Mesothelial cell of epicardium (in vitro differentiated cells): ENCODE data around the gene PDE4B. TPM values are rescaled to one million over a fixed set of nuclear protein-coding genes. Genes with fewer than 3 reads are reported as not detected.

Experiments used
- DNase-seq, 2 experiments: peaks; one replicate each; pipeline ENCODE4 v3.0.0; 2021; ENCODE audit warnings: low spot score in 2 of 2; ENCODE audit not compliant: unreplicated experiment in 2 of 2
- H3K27ac Mint-ChIP-seq: 2 replicates; pipeline ENCODE4 v1.8.0; 2021; ENCODE audit warnings: mixed read lengths
- H3K27me3 Mint-ChIP-seq: 2 replicates; pipeline ENCODE4 v1.8.0; 2021; ENCODE audit warnings: low read depth, mixed read lengths
- H3K36me3 Mint-ChIP-seq: 2 replicates; pipeline ENCODE4 v1.8.0; 2021; ENCODE audit warnings: mixed read lengths
- H3K4me1 Mint-ChIP-seq: 2 replicates; pipeline ENCODE4 v1.8.0; 2021; ENCODE audit warnings: mixed read lengths
- H3K4me3 Mint-ChIP-seq: 2 replicates; pipeline ENCODE4 v1.8.0; 2021; ENCODE audit warnings: mild to moderate bottlenecking, moderate library complexity, mixed read lengths
- H3K9me3 Mint-ChIP-seq: 2 replicates; pipeline ENCODE4 v1.8.0; 2021; ENCODE audit warnings: mixed read lengths
- total RNA-seq: library from RNA; stranded (reverse); gene quantifications from 3 replicates; pipeline ENCODE4 v1.2.1, GENCODE V29; 2021
- TF ChIP-seq, protein P1 (sequence below): fragments of 200-600 bp; sonication (generic); IDR thresholded peaks from one replicate; pipeline ENCODE4 v1.5.0; 2021; ENCODE audit warnings: antibody characterized with exemption; ENCODE audit not compliant: unreplicated experiment

Gene PDE4B
- total RNA-seq, 1 donor from 2014 or later, result 22.3 TPM

DNA sequence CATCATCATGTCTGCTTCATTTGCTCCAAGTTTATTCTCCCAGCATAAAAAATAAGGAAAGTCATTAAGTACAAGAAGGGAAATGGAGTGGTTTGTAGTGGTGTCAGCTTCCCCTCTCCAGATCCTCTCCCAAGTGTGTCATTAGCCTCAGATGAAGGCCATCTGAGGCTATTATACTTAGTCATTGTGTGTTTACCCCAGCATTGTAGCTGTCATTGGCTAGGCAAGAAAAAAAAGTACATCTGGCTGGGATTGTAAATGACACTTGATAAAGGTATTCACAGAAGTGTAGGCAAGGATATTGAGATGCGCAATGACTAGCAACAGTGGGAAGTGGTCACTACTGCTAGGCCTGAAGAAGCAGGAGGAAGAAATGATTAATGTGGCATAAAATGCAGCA, 424.3 kb downstream of the PDE4B start:
- Mint-ChIP-seq H3K4me3 (no peak overlapping the region), H3K27ac (no peak overlapping the region), H3K36me3 (no peaks in the 10 kb centered on the region), H3K27me3 (peaks cover 3% of the 10 kb centered on the region), H3K9me3 (peaks cover 5% of the 10 kb centered on the region), H3K4me1 (peaks cover 5% of the 10 kb centered on the region)
- DNase-seq, result no peak
- TF ChIP-seq, protein P1, sequence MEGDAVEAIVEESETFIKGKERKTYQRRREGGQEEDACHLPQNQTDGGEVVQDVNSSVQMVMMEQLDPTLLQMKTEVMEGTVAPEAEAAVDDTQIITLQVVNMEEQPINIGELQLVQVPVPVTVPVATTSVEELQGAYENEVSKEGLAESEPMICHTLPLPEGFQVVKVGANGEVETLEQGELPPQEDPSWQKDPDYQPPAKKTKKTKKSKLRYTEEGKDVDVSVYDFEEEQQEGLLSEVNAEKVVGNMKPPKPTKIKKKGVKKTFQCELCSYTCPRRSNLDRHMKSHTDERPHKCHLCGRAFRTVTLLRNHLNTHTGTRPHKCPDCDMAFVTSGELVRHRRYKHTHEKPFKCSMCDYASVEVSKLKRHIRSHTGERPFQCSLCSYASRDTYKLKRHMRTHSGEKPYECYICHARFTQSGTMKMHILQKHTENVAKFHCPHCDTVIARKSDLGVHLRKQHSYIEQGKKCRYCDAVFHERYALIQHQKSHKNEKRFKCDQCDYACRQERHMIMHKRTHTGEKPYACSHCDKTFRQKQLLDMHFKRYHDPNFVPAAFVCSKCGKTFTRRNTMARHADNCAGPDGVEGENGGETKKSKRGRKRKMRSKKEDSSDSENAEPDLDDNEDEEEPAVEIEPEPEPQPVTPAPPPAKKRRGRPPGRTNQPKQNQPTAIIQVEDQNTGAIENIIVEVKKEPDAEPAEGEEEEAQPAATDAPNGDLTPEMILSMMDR, result no peak

DNA sequence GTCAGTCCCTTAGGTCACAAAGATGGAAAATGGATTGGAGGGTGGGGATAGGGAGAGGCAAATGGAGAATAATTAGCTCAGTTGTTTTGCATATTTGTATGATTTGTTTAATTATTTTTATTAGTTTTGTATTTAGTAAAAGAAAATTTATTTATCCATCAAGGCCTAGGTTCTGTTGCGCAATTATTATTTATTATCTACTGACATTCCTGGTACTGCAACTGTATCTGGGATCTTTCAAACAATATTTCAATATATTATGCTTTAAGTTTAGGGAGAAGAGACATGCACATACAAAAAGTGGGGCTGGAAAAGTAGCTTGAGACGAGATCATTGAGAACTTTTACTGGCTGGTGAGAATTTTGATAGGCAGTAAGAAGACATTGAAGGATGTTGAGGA, 424.9 kb downstream of the PDE4B start:
- peaks cover 5% of the 10 kb centered on the region for H3K4me1 Mint-ChIP-seq
- no peak overlapping the region for H3K4me3 Mint-ChIP-seq
- TF ChIP-seq, protein P1, result no peak
- H3K36me3 Mint-ChIP-seq, result no peaks in the 10 kb centered on the region
- peaks cover 5% of the 10 kb centered on the region for H3K9me3 Mint-ChIP-seq
- no peak for DNase-seq
- peaks cover 5% of the 10 kb centered on the region for H3K27me3 Mint-ChIP-seq
- H3K27ac Mint-ChIP-seq, result no peak overlapping the region

GRCh38 chr1:66220477-66220876, 427.8 kb downstream of the PDE4B start:
- no peak overlapping the region for H3K4me3 Mint-ChIP-seq
- TF ChIP-seq, protein P1, result no peak
- H3K27me3 Mint-ChIP-seq, result peaks cover 23% of the 10 kb centered on the region

DNA sequence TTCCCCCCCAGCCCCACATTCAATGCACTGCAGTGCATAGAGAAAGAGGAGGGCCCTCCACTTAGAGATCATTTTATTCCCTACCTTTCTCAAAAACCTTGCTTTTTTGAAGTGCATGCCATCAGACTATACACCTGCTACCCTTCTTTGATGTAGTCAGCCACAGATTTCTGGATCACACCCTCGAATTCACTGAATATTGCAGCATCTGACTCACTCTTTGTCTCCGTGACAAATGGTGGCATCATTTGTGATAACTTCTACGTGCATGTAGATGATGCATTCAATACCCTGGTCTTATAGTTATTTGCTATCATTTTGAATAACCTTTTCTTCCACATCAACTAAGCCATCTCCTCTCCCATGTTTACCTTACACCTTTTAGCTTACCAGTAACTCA, 431.0 kb downstream of the PDE4B start:
- Mint-ChIP-seq H3K27me3 (peaks cover 23% of the 10 kb centered on the region), H3K36me3 (no peaks in the 10 kb centered on the region)
- TF ChIP-seq, protein P1, result no peak

More at GRCh38 chr1:66220477-66220876, 427.8 kb downstream of the PDE4B start:
- Mint-ChIP-seq H3K36me3 (no peaks in the 10 kb centered on the region), H3K9me3 (peaks cover 3% of the 10 kb centered on the region), H3K27ac (no peak overlapping the region), H3K4me1 (peaks cover 5% of the 10 kb centered on the region)
- DNase-seq, result no peak

GRCh38 chr1:66226985-66227384, 434.3 kb downstream of the PDE4B start:
- H3K4me1 Mint-ChIP-seq, result no peaks in the 10 kb centered on the region
- H3K4me3 Mint-ChIP-seq, result no peak overlapping the region
- H3K36me3 Mint-ChIP-seq, result no peaks in the 10 kb centered on the region
- TF ChIP-seq, protein P1, result no peak
- peaks cover 20% of the 10 kb centered on the region for H3K27me3 Mint-ChIP-seq
- DNase-seq, result no peak
- no peaks in the 10 kb centered on the region for H3K9me3 Mint-ChIP-seq
- H3K27ac Mint-ChIP-seq, result no peak overlapping the region

More for the DNA sequence above, 431.0 kb downstream of the PDE4B start:
- H3K9me3 Mint-ChIP-seq, result no peaks in the 10 kb centered on the region
- no peak for DNase-seq
- no peak overlapping the region for H3K27ac Mint-ChIP-seq
- no peak overlapping the region for H3K4me3 Mint-ChIP-seq
- peaks cover 5% of the 10 kb centered on the region for H3K4me1 Mint-ChIP-seq

DNA sequence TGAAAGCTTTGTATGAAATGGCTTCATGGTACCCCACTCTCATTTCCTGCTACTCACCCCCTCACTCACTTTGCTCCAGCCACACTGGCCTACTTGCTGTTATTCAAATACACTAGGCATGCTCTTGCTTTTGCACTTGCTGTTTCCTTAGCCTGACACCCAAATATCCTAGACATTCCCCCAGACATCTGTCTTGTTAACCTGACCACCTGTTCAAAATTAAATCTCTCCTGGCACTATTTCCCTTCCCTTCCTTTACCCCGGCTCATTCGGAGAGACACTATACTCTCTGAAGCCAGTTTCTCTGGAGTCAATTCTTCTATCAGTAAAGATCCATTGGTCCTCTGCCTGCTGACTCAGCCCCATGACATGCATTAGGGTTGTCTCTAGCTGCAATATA, 435.3 kb downstream of the PDE4B start:
- no peaks in the 10 kb centered on the region for H3K36me3 Mint-ChIP-seq
- H3K4me3 Mint-ChIP-seq, result no peak overlapping the region
- peaks cover 18% of the 10 kb centered on the region for H3K27me3 Mint-ChIP-seq
- no peak for DNase-seq
- H3K9me3 Mint-ChIP-seq, result no peaks in the 10 kb centered on the region
- TF ChIP-seq, protein P1, result no peak
- no peak overlapping the region for H3K27ac Mint-ChIP-seq
- H3K4me1 Mint-ChIP-seq, result no peaks in the 10 kb centered on the region
